ENCODE data around the gene SRGAP1.

Gene SRGAP1

DNA sequence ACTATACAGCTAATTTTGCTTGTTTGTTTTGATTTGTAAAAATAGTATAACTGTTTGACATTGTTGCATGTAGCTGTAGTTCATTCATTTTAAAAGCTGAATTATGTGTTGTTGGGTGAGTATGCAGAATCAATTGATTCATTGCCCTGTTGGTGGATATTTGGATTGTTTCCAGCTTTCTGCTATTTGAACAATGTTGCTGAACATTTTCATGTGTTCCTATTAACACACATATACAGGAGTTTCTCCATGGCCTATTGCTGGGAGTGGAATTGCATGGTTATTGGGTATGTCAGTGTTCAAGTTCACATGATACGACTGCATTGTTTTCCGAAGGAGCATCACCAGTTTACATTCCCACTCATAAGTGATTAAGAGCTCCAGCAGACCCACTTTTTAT lies 75.3 kb downstream of the SRGAP1 start:
- no peak for DNase-seq (ENCODE audit: low read depth)
- TF ChIP-seq, protein P1, sequence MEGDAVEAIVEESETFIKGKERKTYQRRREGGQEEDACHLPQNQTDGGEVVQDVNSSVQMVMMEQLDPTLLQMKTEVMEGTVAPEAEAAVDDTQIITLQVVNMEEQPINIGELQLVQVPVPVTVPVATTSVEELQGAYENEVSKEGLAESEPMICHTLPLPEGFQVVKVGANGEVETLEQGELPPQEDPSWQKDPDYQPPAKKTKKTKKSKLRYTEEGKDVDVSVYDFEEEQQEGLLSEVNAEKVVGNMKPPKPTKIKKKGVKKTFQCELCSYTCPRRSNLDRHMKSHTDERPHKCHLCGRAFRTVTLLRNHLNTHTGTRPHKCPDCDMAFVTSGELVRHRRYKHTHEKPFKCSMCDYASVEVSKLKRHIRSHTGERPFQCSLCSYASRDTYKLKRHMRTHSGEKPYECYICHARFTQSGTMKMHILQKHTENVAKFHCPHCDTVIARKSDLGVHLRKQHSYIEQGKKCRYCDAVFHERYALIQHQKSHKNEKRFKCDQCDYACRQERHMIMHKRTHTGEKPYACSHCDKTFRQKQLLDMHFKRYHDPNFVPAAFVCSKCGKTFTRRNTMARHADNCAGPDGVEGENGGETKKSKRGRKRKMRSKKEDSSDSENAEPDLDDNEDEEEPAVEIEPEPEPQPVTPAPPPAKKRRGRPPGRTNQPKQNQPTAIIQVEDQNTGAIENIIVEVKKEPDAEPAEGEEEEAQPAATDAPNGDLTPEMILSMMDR (IDR thresholded peaks at IDR 0.05; ENCODE audit: low read depth, low read length, missing control alignments): no peak
- H3K4me3 ChIP-seq (ENCODE audit: low read depth, low read length): no peak overlapping the region

DNA sequence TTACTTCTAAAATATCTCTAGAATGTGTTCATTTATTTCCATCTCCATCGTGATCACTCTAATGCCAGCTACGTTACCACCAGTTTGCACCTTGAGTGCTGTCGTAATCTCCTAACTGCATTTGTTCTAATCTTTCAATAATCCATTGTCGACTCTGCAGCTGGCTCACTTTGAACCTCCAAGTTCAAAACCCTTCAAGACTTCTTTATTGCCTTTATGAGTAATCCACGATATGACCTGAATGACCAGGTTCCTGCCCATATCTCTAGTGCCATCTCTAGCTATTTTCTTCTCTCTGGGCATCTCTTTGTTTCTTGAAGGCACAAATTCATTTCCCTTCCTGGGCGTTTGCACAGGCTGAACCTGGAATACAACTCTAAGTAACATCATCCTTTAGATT lies 76.7 kb downstream of the SRGAP1 start:
- TF ChIP-seq, protein P1 (IDR thresholded peaks at IDR 0.05; ENCODE audit: low read depth, low read length, missing control alignments): no peak
- no peak for DNase-seq (ENCODE audit: low read depth)
- H3K4me3 ChIP-seq (ENCODE audit: low read depth, low read length): no peak overlapping the region

GRCh38 chr12:63922474-63922873 lies 78.0 kb downstream of the SRGAP1 start:
- no peak for DNase-seq (ENCODE audit: low read depth)
- no peak overlapping the region for H3K4me3 ChIP-seq (ENCODE audit: low read depth, low read length)
- TF ChIP-seq, protein P1 (IDR thresholded peaks at IDR 0.05; ENCODE audit: low read depth, low read length, missing control alignments): no peak

DNA sequence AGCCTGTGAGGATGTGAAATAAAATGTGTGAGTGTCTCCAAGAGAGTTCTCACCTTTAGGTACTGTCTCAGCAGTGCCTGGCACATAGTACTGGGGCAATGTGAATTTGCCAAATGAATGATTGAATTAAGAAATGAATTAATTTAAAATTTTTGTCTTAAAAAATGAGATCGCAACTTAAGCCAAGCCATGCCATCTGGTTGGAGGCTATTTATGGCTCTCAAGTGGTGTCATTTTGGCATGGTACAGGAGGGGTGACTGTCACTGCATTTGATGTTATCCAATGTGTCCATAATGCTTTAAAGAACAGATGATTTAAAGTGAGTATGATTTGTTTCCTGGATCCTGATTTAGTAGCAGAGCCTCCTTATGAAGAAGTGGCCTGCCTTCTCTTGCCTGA lies 80.3 kb downstream of the SRGAP1 start:
- TF ChIP-seq, protein P1 (IDR thresholded peaks at IDR 0.05; ENCODE audit: low read depth, low read length, missing control alignments): no peak
- H3K4me3 ChIP-seq (ENCODE audit: low read depth, low read length): no peak overlapping the region
- DNase-seq (ENCODE audit: low read depth): no peak

DNA sequence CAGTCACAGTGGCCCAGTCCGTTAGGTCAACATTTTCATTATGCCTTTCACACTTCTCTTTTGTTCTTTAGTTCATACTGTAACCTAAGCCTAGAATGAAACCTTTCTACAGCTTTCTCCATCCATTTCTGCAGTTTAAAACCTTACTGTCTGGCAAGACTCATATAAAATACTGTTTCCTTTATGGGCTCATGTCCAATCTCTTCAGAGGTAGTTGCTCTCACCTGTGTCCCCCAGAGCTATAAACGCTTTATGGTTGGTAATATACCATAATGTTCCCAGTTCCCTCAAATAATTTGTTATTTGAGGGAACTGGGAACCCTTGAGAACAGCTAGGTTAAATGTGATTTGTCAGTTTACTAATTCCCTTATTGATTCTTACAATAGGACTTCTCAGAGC lies 83.0 kb downstream of the SRGAP1 start:
- TF ChIP-seq, protein P1 (IDR thresholded peaks at IDR 0.05; ENCODE audit: low read depth, low read length, missing control alignments): no peak
- H3K4me3 ChIP-seq (ENCODE audit: low read depth, low read length): no peak overlapping the region
- DNase-seq (ENCODE audit: low read depth): no peak

DNA sequence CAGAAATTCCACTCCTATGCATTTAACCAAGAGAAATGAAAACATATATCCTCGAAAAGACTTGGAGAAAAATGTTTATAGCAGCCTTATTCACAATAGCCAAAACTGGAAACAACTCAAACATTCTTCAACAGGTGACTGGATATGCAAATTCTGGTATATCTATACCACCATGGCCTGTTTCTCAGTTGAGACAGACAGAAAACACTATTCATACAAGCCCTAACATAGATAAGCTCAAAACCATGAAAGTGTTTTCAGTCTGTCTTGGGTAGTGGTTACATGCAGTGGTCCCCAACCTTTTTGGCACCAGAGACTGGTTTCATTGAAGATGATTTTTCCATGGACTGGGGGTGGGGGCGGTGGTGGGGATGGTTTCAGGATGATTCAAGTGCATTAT lies 83.8 kb downstream of the SRGAP1 start:
- no peak for DNase-seq (ENCODE audit: low read depth)
- TF ChIP-seq, protein P1 (IDR thresholded peaks at IDR 0.05; ENCODE audit: low read depth, low read length, missing control alignments): no peak
- no peak overlapping the region for H3K4me3 ChIP-seq (ENCODE audit: low read depth, low read length)

DNA sequence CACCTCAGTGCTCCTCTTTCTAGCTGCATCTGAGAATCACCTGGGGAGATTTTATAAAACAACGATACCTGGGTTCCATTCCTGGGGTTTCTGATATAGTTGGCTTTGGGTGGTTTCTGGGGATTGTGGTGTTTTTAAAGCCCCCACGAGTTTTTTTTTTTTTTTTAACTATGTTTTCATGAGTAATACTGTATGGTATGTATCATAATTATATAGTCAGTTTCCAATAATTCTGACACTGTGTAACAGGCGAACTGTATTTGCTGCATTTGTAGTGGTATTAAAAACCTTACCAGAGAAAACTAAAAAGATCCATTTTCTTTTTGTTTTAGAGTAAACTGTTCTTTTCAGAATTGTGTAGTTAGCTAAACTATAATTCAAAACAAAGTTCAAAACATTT lies 84.9 kb downstream of the SRGAP1 start:
- no peak for DNase-seq (ENCODE audit: low read depth)

More for the DNA sequence above, 84.9 kb downstream of the SRGAP1 start:
- TF ChIP-seq, protein P1 (IDR thresholded peaks at IDR 0.05; ENCODE audit: low read depth, low read length, missing control alignments): no peak
- no peak overlapping the region for H3K4me3 ChIP-seq (ENCODE audit: low read depth, low read length)
